Limb (tissue), 2 donors: ENCODE results near the gene NSUN5.
"Not testable (repeated sequence)": the region's sequence is repeated elsewhere in the genome, so short reads cannot be mapped to it uniquely, and the experiment has no call there.

Experiments used
- DNase-seq, 2 donors: peaks; one replicate each; pipeline ENCODE4 v3.0.0-alpha.2; 2016; ENCODE audit errors: extremely low spot score in 2 of 2

Gene NSUN5

DNA sequence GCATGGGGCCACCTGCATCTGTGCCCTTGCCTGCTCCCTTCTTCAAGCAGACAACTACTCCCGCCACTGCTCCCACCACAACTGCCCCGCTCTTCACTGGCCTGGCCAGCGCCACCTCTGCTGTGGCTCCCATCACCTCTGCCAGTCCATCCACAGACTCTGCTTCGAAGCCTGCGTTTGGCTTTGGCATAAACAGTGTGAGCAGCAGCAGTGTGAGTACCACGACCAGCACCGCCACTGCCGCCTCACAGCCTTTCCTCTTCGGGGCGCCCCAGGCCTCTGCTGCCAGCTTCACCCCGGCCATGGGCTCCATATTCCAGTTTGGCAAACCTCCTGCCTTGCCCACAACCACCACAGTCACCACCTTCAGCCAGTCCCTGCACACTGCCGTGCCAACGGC lies 11.4 kb downstream of the NSUN5 start:
- not testable (repeated sequence) for DNase-seq

DNA sequence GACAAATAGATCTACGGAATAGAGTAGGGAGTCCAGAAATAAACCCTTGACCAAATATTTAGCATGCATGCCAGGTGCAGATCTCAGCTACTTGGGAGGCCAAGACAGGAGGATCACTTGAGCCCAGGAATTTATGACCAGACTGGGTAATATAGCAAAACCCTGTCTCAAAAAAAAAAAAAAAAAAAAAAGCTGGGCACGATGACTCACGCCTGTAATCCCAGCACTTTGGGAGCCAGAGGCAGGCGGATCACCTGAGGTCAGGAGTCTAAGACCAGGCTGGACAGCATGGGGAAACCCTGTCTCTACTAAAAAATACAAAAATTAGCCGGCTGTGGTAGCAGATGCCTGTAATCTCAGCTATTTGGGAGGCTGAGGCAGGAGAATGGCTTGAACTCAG lies 31.4 kb downstream of the NSUN5 start:
- DNase-seq: not testable (repeated sequence)

DNA sequence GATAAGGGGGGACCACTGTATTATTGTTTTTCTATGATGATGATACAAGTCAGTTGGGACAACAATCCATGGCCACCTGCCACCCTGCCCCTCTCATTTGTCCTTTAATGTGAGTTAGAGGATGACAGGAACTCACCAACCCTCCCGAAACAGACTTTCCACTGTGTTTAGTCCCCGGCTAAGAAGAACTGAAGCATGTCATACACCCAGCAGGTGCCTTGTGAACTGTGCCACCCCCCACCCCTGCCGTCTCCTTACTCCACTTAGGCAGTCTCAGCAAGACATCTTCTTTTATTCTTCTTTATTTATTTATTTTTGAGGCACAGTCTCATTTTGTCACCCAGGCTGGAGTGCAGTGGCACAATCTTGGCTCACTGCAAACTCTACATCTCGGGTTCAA lies 40.8 kb downstream of the NSUN5 start:
- not testable (repeated sequence) for DNase-seq

DNA sequence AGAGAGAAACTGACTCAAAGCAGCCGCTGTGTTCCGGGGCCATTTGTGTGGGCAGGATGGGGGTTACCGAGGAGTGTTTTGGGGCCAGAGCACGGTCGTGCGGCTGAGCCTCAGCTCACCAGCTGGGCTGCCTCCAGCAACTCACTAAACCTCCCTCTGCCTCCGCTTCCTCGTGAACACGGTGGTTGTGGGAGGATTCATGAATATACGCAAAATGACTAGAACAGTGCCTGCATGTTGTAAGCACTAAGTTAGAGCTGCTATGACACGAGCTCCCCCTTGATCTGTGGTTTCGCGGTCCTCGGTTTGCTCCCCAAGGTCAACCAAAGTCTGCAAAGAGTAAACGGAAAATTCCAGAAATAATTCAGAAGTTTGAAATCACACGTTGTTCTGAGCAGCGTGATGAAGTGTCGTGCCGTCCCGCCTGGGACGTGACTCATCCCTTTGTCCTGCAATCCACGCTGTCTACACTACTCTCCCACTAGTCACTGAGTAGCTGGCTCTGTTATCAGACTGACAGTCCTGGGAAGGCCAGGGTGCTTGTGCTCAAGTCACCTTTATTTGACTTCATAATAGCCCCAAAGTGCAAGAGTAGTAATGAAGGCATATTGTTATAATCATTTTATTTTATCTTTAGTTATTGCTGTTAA lies 41.8 kb downstream of the NSUN5 start:
- not testable (repeated sequence) for DNase-seq

DNA sequence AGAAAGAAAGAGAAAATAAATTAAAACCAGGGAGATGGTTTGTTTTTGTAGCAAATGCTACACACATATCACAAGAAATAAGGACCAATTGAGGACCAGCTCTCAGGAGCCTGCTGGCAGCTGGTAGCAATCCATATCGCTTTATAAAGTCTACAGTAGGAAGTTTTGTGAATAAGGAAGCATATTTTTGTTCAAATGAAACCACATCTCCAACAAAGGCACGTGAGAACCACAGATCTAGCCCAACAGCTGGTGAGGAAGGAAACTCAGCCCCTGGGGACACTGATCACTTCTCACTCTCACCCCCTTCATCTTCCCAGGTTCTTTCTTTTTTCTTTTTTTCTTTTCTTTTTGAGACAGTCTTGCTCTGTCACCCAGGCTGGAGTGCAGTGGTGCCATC lies 46.2 kb downstream of the NSUN5 start:
- DNase-seq: not testable (repeated sequence)
